ENCODE measurements around the gene EIF4A3.

The EIF4A3 gene

GRCh38 chr17:80137131-80137530, 9.8 kb downstream of the EIF4A3 start:
- no peak for DNase-seq (ENCODE audit: extremely low read depth in 1 of 2, low read depth in 1 of 2)

DNA sequence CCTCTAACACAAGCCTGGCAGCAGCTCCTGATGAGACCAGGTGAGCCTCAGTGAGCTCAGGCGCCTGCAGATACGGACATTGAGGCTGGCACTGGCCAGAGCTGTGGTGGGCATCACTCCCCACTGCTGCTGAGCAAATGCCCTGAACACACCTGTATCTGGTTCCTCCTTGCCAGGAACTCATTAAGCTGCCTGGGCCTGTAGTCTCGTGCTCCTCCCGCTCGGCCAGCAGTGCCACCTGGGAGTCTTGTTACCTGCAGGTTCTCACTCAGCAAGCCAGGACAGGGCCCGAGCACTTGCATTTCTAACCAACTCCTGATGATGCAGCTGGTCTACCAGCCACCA, 13.3 kb downstream of the EIF4A3 start:
- no peak for DNase-seq (ENCODE audit: extremely low read depth in 1 of 2, low read depth in 1 of 2)

DNA sequence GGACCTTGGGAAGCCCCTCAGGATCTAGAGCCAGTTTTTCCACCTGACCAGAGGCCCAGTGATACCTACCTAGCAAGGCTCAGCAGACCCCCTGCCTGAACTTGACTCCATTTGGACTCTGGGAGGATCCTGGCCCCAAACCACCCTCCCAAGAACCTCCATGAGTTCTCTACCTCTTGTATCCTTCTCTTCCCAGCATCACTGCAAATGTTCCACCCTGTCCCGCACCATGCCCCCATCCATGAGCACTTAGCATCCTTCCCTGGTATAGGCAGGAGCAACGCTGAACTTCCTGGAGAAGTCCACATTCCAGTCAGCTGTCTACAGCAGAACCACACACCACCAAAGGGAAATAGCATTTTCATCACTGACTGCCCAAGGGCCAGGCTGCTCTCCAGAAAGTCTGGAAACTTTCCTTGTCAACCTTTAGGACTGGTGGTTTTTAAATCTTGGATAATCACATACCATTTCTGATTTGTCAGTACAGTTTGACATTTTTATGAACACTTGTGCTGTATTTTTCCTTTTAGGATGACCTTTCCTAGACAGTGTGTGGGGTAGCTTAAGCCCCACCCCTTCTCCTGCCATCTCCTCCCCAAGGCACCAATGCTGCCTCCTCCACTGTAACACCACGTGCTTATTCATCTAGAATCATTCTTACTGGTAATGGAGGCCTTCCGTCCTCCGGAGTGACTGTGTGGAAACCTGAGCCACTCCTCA, 13.9 kb downstream of the EIF4A3 start:
- DNase-seq (ENCODE audit: extremely low read depth in 1 of 2, low read depth in 1 of 2) = no peak

GRCh38 chr17:80130992-80131391, 15.9 kb downstream of the EIF4A3 start:
- DNase-seq (ENCODE audit: extremely low read depth in 1 of 2, low read depth in 1 of 2) = no peak

DNA sequence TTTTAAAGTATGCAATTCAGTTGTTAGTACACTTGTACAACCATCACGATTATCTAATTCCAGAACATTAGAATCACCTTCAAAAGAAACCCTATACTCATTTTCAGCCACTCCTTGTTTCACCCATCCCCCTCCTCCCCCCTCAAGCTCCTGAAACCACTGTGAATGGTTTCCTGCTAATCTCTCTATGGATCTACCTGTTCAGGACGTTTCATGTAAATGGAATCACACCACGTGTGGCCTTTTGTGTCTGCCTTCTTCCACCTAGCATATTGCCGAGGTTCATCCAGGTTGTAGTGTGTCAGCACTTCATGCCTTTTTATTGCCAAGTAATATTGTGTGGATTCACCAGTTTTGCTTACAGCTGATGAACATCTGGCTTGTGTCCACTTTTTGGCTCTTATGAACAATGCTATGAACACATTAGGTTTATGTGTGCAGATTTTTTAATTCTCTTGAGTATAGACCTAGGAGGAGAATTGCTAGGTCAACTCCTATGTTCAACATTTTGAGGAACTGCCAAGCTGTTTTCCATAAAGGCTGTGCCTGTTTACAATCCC, 17.8 kb downstream of the EIF4A3 start:
- DNase-seq (ENCODE audit: extremely low read depth in 1 of 2, low read depth in 1 of 2) = no peak

GRCh38 chr17:80126449-80126715, 20.5 kb downstream of the EIF4A3 start:
- no peak for DNase-seq (ENCODE audit: extremely low read depth in 1 of 2, low read depth in 1 of 2)

DNA sequence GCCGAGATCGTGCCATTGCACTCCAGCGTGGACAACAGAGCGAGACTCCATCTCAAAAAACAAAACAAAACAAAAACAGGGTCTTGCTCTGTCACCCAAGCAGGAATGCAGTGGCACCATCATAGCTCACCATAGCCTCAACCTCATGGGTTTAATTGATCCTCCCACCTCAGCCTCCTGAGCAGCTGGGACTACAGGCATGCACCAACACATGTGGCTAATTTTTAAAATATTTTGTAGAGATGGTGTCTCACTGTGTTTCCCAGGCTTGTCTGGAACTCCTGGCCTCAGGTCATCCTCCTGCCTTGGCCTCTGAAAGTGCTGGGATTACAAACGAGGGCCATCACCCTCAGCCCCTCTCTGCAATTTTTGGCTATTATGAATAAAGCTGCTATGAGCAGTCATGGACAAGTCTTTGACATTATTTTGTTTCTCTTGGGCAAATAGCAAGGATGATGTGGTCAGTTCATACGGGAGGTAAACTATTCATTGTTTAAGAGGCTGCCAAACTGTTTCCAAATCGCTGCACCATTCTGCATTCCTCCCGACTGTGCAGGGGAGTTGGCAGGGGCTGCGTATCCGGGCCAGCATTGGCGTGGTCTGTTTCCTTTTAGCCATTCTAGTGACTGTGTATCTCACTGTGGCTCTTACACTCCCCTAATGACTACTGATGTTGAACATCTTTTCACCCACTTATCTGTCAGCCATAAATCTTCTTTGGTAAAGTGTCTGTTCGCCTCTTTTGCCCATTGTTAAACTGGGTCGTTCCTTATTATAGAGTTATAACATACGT, 21.1 kb downstream of the EIF4A3 start:
- DNase-seq (ENCODE audit: extremely low read depth in 1 of 2, low read depth in 1 of 2) = no peak

GRCh38 chr17:80124351-80124981, 22.5 kb downstream of the EIF4A3 start:
- DNase-seq (ENCODE audit: extremely low read depth in 1 of 2, low read depth in 1 of 2) = no peak

- no peak for DNase-seq (ENCODE audit: extremely low read depth in 1 of 2, low read depth in 1 of 2)
Measured at GRCh38 chr17:80123791-80124190, 23.1 kb downstream of the EIF4A3 start.

DNA sequence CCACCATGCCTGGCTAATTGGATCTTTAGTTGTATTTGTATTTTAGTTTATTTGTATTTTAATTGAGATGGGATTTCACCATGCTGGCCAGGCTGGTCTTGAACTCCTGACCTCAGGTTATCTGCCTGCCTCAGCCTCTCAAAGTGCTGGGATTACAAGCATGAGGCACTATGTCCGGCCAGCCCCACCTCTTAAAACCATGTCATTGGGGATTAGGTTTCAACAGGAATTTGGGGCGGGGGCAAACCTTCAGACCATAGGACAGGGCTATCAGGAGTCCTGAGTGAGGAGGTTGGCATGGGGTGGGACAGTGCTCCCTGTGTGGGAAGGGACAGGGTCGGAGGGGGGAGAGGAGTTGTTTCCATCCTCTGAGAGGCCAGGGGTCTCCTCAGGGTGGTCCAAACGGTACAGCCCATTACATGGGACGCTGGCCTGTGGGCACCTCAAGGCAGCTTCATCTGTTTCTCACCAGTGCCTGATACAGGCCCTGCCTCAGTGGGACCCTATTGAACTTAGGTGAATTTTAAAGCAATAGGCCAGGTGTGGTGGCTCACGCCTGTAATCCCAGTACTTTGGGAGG, 23.9 kb downstream of the EIF4A3 start:
- DNase-seq (ENCODE audit: extremely low read depth in 1 of 2, low read depth in 1 of 2) = no peak

DNA sequence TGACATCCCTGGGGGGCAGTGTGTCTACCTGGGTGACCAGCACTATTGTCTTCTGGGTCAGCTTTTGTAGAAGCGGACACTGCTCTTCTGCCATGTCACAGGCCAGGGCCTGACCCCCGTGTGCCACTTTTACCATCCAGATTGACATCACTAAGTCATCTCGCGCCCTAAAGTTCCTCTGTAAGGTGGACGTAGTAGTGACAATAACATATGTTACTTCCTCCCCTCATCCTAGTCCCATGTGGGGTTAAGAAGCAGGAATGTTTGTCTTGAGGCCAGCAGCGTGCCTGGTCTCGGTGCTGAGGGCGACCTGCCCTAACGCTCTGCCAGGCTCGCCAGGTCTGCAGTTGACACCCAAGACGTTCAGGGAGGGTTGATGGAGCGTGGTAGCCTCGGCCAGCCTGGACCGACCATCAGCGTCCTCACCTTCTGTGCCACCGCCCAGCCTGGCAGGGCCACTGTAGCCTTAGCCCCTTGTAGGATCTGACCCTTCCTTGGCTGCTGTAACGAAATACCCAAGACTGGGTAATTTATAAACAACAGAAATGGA, 24.8 kb downstream of the EIF4A3 start:
- no peak for DNase-seq (ENCODE audit: extremely low read depth in 1 of 2, low read depth in 1 of 2)

DNA sequence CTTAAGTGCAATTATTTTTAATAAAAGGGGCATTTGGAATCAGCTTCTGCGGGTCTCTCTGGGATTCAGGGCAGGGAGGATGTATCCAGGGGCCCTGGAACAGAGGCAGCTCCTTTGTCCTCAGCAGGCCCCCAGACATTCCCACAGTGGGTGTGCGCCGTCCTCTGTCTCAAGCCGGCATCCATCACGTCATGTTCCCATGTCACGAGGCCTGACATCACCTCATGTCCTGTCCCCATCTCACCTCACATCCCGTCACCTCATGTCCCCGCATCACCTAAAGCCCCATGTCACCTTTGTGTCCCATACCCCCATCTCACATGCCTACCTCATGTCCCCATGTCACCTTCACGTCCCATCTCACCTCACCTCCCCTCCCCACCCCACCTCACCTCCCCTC, 27.1 kb downstream of the EIF4A3 start:
- DNase-seq (ENCODE audit: extremely low read depth in 1 of 2, low read depth in 1 of 2) = no peak

GRCh38 chr17:80119271-80119791, 27.6 kb downstream of the EIF4A3 start:
- DNase-seq (ENCODE audit: extremely low read depth in 1 of 2, low read depth in 1 of 2) = no peak

DNA sequence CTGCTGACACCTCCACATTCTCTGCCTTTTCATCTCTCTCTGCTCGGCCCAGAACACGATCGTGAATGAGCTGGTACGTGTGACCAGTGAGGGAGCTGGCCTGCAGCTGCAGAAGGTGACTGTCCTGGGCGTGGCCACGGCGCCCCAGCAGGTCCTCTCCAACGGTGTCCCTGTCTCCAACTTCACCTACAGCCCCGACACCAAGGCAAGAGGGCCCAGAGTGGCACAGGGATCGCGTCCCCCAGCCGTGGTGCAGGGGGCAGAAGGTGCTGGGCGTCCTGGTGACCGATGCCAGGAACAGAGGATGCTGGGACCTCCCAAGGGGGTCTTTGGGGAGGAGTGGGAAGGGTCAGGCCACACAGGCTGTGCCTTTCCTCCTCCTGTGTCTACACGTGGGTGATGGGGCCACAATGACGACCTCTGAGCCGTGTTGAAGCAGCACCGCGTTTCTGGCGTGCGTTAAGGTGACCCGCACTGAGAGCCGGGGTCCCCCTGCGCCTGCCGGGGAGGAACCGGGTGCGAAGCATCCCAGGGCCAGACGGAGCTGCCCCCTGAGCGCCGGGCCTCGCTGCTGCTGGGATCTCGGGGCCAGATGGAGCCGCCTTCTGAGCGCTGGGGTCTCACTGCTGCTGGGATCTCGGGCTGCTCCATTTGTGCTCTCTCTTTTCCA, 28.2 kb downstream of the EIF4A3 start:
- DNase-seq (ENCODE audit: extremely low read depth in 1 of 2, low read depth in 1 of 2) = no peak

- no peak for DNase-seq (ENCODE audit: extremely low read depth in 1 of 2, low read depth in 1 of 2)
Measured at GRCh38 chr17:80117491-80118401, 29.2 kb downstream of the EIF4A3 start.

GRCh38 chr17:80116921-80117380, 30.0 kb downstream of the EIF4A3 start:
- no peak for DNase-seq (ENCODE audit: extremely low read depth in 1 of 2, low read depth in 1 of 2)

- DNase-seq (ENCODE audit: extremely low read depth in 1 of 2, low read depth in 1 of 2) = no peak
Measured at GRCh38 chr17:80116276-80116920, 30.5 kb downstream of the EIF4A3 start.

DNA sequence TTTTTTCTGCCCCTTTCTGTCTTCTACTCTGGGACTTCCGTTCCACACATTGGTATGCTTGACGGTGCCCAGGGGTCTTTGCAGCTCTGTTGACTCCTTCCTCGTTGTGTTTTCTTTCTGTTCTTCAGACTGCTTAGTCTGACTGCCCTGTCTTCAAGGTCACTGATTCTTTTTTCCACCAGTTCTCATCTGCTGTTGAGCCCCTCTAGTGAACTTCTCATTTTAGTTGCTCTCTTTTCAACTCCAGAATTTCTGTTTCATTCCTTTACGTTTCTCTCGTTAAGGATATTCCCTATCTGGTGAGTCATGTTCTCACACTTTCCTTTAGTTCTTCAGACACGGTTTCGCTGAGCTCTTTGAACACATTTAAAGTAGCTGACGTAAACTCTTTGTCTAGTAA, 31.8 kb downstream of the EIF4A3 start:
- no peak for DNase-seq (ENCODE audit: extremely low read depth in 1 of 2, low read depth in 1 of 2)

GRCh38 chr17:80114758-80115157, 32.2 kb downstream of the EIF4A3 start:
- DNase-seq (ENCODE audit: extremely low read depth in 1 of 2, low read depth in 1 of 2) = no peak

Measured in activated CD8-positive, alpha-beta memory T cell treated with anti-CD3 and anti-CD28 coated beads for 1 hour (primary cell).